Mucosa of rectum (tissue), 2 donors: ENCODE measurements around the gene C11orf54.

Experiments
- H3K27ac ChIP-seq, 2 donors: one replicate each; pipeline ENCODE4 v1.7.0; 2013; ENCODE audit warnings: inconsistent platforms in 2 of 2, low read depth in 2 of 2, low read length in 2 of 2
- H3K27me3 ChIP-seq, 2 donors: one replicate each; pipeline ENCODE4 v1.7.0; 2013; ENCODE audit warnings: low read length in 2 of 2; ENCODE audit not compliant: control insufficient read depth in 2 of 2, insufficient read depth in 2 of 2
- H3K36me3 ChIP-seq, 2 donors: one replicate each; pipeline ENCODE4 v1.7.0; 2013; ENCODE audit warnings: low read length in 2 of 2; ENCODE audit not compliant: control insufficient read depth in 2 of 2, insufficient read depth in 2 of 2
- H3K4me1 ChIP-seq, 2 donors: one replicate each; pipeline ENCODE4 v1.7.0; 2013; ENCODE audit warnings: low read length in 2 of 2, mild to moderate bottlenecking in 1 of 2; ENCODE audit not compliant: control insufficient read depth in 2 of 2, insufficient read depth in 2 of 2
- H3K4me3 ChIP-seq, 2 donors: one replicate each; pipeline ENCODE4 v1.7.0; 2013; ENCODE audit warnings: low read length in 2 of 2
- H3K9ac ChIP-seq, 2 donors: one replicate each; pipeline ENCODE4 v1.7.0; 2013; ENCODE audit warnings: low read length in 2 of 2, low read depth in 1 of 2, mild to moderate bottlenecking in 1 of 2
- H3K9me3 ChIP-seq, 2 donors: one replicate each; pipeline ENCODE4 v1.7.0; 2013; ENCODE audit warnings: low read length in 2 of 2; ENCODE audit not compliant: control insufficient read depth in 2 of 2
- donor health status: healthy.
- donor health status: Normal muscosa, but diverticular disease.

Gene C11orf54

DNA sequence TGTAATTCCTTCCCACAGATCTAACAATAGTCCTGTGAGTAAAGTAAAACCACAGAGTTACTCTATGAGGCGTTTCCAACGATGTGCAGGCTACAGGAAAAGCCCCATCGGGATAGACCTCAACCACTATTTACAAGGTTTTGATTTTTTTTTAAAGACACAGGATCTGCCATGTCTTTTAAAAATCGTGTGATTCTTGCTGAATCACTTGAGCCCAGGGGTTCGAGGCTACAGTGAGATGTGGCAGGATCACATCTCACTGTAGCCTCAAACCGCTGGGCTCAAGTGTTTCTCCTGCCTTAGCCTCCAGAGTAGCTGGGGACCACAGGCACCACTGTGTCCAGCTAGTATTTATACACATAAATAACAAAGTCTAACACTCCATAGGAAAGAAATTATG is 8.0 kb upstream of the C11orf54 start:
- Histone ChIP-seq H3K4me1 (peaks cover 6 to 11% of the 10 kb centered on the region in 2 donors), H3K9ac (no peak overlapping the region), H3K36me3 (peaks cover 90% of the 10 kb centered on the region in 2 donors), H3K27ac (no peak overlapping the region), H3K4me3 (no peak overlapping the region), H3K27me3 (no peaks in the 10 kb centered on the region), H3K9me3 (no peaks in the 10 kb centered on the region)

DNA sequence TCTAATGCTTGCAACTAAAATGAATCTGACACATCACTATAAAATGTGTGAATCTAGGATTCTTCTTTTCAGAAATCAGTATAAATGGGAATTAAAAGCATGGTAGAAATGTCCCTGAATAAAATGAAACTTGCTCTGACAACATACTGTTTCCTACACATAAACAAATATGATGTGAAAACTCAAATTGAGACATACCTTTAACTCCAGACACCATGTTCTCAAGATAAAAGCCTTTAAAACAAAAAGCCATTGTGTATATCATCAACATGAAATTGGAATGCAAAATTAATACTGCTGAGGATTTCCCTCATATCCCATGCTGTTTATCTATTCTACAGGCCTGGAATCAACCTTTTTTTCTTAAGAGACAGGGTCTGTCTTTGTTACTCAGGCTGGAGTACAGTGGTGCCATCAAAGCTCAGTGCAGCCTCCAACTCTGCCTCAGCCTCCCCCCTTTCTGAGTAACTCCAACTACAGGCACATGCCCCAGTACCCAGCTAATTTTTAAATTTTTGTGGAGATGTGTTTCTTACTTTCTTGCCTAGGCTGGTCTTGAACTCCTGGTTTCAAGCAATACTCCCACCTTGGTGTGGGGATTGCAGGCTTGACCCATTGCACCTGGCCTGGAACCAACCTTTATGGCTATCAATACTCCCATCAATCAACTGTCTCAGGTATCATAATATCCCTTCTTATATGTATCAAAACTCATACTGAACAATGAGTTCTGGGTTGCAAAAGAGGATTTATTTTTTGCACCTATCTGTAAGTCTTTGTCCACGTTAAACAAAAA is 6.8 kb upstream of the C11orf54 start:
- Histone ChIP-seq H3K4me3 (no peak overlapping the region), H3K27me3 (no peaks in the 10 kb centered on the region), H3K9ac (no peak overlapping the region), H3K4me1 (peaks cover 15% of the 10 kb centered on the region in 2 donors), H3K36me3 (peaks cover 80 to 84% of the 10 kb centered on the region in 2 donors), H3K27ac (no peak overlapping the region), H3K9me3 (no peaks in the 10 kb centered on the region)

DNA sequence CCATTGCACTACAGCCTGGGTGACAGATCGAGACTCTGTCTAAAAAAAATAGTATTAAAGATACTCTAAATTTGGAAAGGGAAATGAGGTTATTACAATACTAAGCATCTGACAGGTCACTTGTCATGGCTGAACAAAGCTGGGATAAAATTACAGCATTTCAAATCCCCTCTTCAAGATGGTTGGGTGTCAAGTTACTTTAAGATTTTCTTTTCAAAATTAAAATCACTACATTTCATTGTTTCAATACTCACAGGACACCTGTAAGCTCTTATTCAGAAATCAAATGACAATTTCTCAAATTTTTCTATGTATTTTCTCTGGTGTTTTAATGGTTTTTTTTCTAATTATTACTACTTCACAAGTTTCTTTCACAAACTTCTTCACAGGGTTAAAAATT is 5.8 kb upstream of the C11orf54 start:
- Histone ChIP-seq H3K36me3 (peaks cover 70 to 79% of the 10 kb centered on the region in 2 donors), H3K27ac (no peak overlapping the region), H3K4me1 (peaks cover 18 to 20% of the 10 kb centered on the region in 2 donors), H3K4me3 (no peak overlapping the region), H3K27me3 (no peaks in the 10 kb centered on the region), H3K9me3 (no peaks in the 10 kb centered on the region), H3K9ac (no peak overlapping the region)

DNA sequence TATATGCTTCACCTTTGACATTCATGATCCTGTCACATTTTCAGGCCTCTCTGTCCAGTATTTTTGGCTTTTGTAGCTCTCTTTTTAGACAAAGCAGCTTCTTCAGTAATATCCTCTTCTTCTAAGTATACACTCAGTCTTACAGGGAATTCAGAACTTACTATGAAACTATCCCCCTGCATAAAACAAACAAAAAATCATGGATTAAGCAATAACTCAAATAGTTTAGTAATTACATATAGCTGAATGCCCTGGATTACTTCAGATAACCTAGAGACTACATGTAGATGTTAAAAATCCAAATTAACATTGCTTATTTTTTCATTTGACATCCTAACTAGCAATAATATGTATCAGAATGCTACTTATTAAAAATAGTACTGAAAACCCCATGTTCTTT is 5.3 kb upstream of the C11orf54 start:
- Histone ChIP-seq H3K9ac (no peak overlapping the region), H3K9me3 (no peaks in the 10 kb centered on the region), H3K27me3 (no peaks in the 10 kb centered on the region), H3K36me3 (peaks cover 65 to 74% of the 10 kb centered on the region in 2 donors), H3K4me3 (no peak overlapping the region), H3K4me1 (peaks cover 18 to 20% of the 10 kb centered on the region in 2 donors), H3K27ac (no peak overlapping the region)

DNA sequence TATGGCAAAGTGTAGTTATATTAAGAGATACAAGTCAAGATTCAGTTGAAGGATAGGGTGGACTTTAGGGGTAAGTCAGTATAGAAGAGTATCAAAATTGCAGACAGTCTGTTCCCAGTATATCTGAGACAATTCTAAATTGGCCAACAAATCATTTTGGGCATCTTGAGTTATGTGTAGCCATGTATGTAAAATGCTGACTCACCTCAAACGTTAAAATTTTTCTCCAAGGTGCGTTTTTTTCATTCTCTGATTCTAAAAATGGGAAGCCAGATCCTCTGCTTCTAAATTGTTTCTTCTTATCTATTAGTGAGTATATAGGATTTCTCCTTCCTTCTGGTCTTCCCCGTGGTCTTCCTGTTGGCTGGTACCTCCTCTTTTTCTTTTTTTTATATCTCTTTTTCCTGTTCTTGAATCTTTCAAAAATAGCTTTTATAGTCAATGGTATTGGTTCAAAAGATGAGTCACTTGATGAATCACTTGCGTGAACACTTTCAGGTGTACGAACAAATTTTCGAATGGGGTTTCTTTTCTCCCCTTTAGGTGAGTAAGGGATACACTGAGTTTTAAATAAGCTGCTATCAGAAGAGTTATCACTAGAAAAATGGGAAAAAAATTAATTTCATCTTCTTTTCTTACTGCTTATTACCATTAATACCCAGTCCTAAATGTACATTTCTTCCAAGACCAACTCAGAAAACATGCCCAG is 3.4 kb upstream of the C11orf54 start:
- no peak overlapping the region for H3K27ac ChIP-seq
- H3K9ac ChIP-seq: no peak overlapping the region
- H3K27me3 ChIP-seq: no peaks in the 10 kb centered on the region
- H3K4me1 ChIP-seq: peaks cover 22 to 23% of the 10 kb centered on the region in 2 donors
- peak overlapping the region in 1 of 2 donors; percentile 100 for H3K4me3 ChIP-seq
- no peaks in the 10 kb centered on the region for H3K9me3 ChIP-seq
- peaks cover 48 to 56% of the 10 kb centered on the region in 2 donors for H3K36me3 ChIP-seq

DNA sequence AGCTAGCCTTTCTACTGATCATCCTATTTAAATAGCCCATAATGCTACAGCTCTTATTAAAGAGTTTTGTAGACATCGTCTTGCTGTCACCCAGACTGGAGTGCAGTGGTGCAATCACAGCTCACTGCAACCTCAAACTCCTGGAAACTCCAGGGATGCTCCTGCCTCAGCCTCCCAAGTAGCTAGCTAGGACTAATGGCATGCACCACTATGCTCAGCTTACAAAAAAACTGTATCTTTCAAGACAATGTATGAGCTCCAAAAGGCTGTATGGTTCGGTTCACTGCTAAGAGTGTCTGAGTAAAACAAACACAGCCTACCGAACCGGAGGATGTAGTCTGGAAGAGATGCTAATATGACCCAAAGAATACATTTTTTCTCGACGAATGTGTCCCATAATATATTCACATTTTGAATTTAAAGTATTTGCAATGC is 2.8 kb upstream of the C11orf54 start:
- Histone ChIP-seq H3K4me1 (peaks cover 22 to 23% of the 10 kb centered on the region in 2 donors), H3K4me3 (peak overlapping the region in 1 of 2 donors; percentile 100), H3K9ac (no peak overlapping the region), H3K27me3 (no peaks in the 10 kb centered on the region), H3K36me3 (peaks cover 48 to 53% of the 10 kb centered on the region in 2 donors), H3K9me3 (no peaks in the 10 kb centered on the region), H3K27ac (no peak overlapping the region)

DNA sequence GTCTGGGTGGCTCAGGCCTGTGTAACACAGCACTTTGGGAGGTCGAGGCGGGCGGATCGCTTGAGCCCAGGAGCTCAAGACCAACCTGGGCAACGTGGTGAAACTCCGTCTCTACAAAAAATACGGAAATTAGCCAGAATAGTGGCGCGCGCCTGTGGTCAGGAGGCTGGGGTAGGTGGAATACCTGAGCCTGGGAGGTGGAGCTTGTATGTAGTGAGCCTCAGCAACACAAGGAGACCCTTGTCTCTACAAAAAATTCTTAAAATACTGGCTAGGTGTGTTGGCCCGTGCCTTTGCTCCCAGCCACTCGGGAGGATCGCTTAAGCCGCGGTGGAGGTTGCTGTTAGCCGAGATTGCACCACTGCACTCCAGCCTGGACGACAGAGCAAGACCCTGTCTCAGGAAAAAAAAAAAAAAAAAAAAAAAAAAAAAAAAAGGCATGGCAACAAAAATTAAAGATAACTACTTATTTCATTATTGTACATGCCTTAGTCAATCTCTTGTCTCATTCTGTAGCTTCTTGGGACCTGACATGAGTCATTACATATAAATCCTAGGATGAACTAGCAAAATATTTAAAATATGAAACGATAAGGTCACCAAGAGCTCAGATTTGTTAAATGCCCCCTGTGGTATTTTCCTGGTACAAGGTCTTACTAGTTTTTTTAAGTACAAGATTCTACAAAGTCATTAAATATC is 1.3 kb upstream of the C11orf54 start:
- H3K27ac ChIP-seq: no peak overlapping the region
- H3K4me1 ChIP-seq: peaks cover 24 to 27% of the 10 kb centered on the region in 2 donors
- no peaks in the 10 kb centered on the region for H3K27me3 ChIP-seq
- peak overlapping the region; percentile 95 to 100 for H3K4me3 ChIP-seq
- H3K36me3 ChIP-seq: peaks cover 34 to 41% of the 10 kb centered on the region in 2 donors
- H3K9ac ChIP-seq: peak overlapping the region; percentile 93 to 100
- H3K9me3 ChIP-seq: no peaks in the 10 kb centered on the region

DNA sequence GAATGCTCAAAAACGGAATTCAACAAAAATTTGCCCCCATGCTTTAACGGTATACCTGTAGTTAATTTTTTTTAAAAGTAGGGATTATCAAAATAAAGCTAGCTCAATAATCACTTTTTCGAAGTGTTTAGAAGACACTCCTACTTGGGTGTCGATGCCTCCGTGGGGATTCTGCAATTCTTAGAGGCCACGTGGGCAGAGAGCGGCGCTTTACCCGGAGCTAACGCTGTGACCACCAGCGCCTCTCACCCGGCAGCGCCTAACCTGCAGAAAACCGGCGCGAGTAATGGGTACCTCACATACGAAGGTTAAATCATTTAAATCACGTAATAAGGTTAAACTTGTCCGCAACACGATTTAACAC is 760 bp upstream of the C11orf54 start:
- peak overlapping the region; percentile 93 to 100 for H3K9ac ChIP-seq
- H3K36me3 ChIP-seq: peaks cover 29 to 36% of the 10 kb centered on the region in 2 donors
- no peaks in the 10 kb centered on the region for H3K27me3 ChIP-seq
- no peaks in the 10 kb centered on the region for H3K9me3 ChIP-seq
- peak overlapping the region; percentile 95 to 100 for H3K4me3 ChIP-seq
- peaks cover 24 to 27% of the 10 kb centered on the region in 2 donors for H3K4me1 ChIP-seq
- H3K27ac ChIP-seq: peak overlapping the region; percentile 96

DNA sequence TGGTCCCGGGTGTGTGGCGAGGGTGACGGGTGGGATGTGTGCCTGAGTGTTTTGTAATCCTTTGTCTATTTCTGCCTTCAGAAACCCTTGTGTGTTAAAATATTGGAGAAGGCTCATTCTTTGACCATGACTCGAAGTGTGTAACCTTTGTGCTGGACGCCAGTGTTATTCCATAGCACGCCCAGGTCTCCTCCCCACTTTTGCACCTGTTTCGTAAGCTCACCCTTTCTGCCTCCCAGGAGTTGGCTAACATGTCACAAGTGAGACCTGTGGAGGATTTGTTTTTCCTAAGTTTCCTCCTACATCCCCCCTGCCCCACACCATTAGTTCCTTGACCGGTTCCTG is 382 bp downstream of the C11orf54 start:
- H3K27me3 ChIP-seq: no peaks in the 10 kb centered on the region
- H3K27ac ChIP-seq: peak overlapping the region; percentile 96
- peak overlapping the region; percentile 95 to 100 for H3K4me3 ChIP-seq
- H3K9me3 ChIP-seq: no peaks in the 10 kb centered on the region
- peaks cover 24 to 27% of the 10 kb centered on the region in 2 donors for H3K4me1 ChIP-seq
- peak overlapping the region; percentile 93 to 100 for H3K9ac ChIP-seq
- H3K36me3 ChIP-seq: peaks cover 19 to 24% of the 10 kb centered on the region in 2 donors

DNA sequence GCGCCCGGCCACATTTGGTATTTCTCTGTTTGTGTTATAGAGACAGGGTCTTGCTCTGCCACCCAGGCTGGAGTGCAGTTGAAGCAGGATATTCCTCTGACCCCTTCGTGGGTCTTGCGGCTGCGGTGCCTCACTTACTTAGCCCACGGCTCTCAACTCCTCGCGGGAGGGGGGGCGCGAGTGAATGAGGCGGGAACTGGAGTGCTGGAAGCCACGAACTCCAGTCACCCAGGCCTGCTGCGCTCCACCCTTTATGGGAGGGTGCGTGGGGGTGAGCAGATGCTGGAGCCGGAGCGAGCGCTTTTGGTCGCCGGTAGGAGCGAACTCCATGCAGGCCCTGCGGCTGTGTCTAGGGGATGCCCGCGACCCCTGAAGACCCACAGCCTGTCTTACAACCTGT is 1.8 kb downstream of the C11orf54 start:
- Histone ChIP-seq H3K4me1 (peaks cover 14 to 26% of the 10 kb centered on the region in 2 donors), H3K9ac (no peak overlapping the region), H3K36me3 (peaks cover 8 to 10% of the 10 kb centered on the region in 2 donors), H3K9me3 (no peaks in the 10 kb centered on the region), H3K4me3 (no peak overlapping the region), H3K27me3 (no peaks in the 10 kb centered on the region), H3K27ac (no peak overlapping the region)
